Right atrium auricular region (tissue), 2 donors: Measurements from ENCODE around the gene ERC2. TPM values are rescaled to one million over a fixed set of nuclear protein-coding genes. Genes with fewer than 3 reads are reported as not detected.

Experiments
- DNase-seq: peaks from one replicate; pipeline ENCODE4 v3.0.0-alpha.2; 2019; ENCODE audit warnings: low spot score
- H3K27ac ChIP-seq, 2 donors: fragments of 200-600 bp; sonication (generic); 1 replicate in 1 of 2; 2 replicates in 1 of 2; pipeline ENCODE4 v1.5.1; 2016 to 2019
- H3K27me3 ChIP-seq, 2 donors: fragments of 200-600 bp; sonication (generic); one replicate each; pipeline versions ENCODE4 v1.5.1 to v1.6.0; 2017 to 2019
- H3K36me3 ChIP-seq: fragments of 200-600 bp; sonication (generic); one replicate; pipeline ENCODE4 v1.5.1; 2016
- H3K4me1 ChIP-seq, 2 donors: fragments of 200-600 bp; sonication (generic); one replicate each; pipeline versions ENCODE4 v1.5.1 to v1.6.0; 2017 to 2019
- H3K4me3 ChIP-seq, 2 donors: fragments of 200-600 bp; sonication (generic); 1 replicate in 1 of 2; 2 replicates in 1 of 2; pipeline ENCODE4 v1.5.1; 2017 to 2019; ENCODE audit warnings: mild to moderate bottlenecking in 1 of 2, moderate library complexity in 1 of 2
- H3K9me3 ChIP-seq, 2 donors: fragments of 200-600 bp; sonication (generic); one replicate each; pipeline ENCODE4 v1.5.1; 2019
- total RNA-seq, 2 donors: library from RNA; depleted of rRNA; stranded (reverse); fragments of >200 nt; gene quantifications; one replicate each; pipeline ENCODE4 v1.1.0, GENCODE V29; 2016
- TF ChIP-seq, protein P1 (sequence below), 2 donors: fragments of 200-600 bp; sonication (generic); IDR thresholded peaks; one replicate each; pipeline ENCODE4 v1.5.1; 2019; ENCODE audit warnings: antibody characterized with exemption in 2 of 2

Gene ERC2
- total RNA-seq, 2 donors from 2014 or later: 2.9 to 4.0 TPM

- no peaks in the 10 kb centered on the region for H3K9me3 ChIP-seq
- H3K36me3 ChIP-seq: no peaks in the 10 kb centered on the region
- no peaks in the 10 kb centered on the region for H3K27me3 ChIP-seq
- TF ChIP-seq, protein P1, sequence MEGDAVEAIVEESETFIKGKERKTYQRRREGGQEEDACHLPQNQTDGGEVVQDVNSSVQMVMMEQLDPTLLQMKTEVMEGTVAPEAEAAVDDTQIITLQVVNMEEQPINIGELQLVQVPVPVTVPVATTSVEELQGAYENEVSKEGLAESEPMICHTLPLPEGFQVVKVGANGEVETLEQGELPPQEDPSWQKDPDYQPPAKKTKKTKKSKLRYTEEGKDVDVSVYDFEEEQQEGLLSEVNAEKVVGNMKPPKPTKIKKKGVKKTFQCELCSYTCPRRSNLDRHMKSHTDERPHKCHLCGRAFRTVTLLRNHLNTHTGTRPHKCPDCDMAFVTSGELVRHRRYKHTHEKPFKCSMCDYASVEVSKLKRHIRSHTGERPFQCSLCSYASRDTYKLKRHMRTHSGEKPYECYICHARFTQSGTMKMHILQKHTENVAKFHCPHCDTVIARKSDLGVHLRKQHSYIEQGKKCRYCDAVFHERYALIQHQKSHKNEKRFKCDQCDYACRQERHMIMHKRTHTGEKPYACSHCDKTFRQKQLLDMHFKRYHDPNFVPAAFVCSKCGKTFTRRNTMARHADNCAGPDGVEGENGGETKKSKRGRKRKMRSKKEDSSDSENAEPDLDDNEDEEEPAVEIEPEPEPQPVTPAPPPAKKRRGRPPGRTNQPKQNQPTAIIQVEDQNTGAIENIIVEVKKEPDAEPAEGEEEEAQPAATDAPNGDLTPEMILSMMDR (IDR thresholded peaks at IDR 0.05): no peak
- no peak overlapping the region for H3K4me3 ChIP-seq
- H3K27ac ChIP-seq: no peak overlapping the region
- DNase-seq: no peak
- no peaks in the 10 kb centered on the region for H3K4me1 ChIP-seq
Observed at GRCh38 chr3:56135941-56136340, 332.3 kb downstream of the ERC2 start.

- Histone ChIP-seq H3K4me3 (no peak overlapping the region), H3K4me1 (no peaks in the 10 kb centered on the region), H3K9me3 (no peaks in the 10 kb centered on the region), H3K27ac (no peak overlapping the region), H3K27me3 (no peaks in the 10 kb centered on the region), H3K36me3 (no peaks in the 10 kb centered on the region)
- DNase-seq: no peak
- TF ChIP-seq, protein P1 (IDR thresholded peaks at IDR 0.05): no peak
Observed at GRCh38 chr3:56133423-56133822, 334.8 kb downstream of the ERC2 start.

DNA sequence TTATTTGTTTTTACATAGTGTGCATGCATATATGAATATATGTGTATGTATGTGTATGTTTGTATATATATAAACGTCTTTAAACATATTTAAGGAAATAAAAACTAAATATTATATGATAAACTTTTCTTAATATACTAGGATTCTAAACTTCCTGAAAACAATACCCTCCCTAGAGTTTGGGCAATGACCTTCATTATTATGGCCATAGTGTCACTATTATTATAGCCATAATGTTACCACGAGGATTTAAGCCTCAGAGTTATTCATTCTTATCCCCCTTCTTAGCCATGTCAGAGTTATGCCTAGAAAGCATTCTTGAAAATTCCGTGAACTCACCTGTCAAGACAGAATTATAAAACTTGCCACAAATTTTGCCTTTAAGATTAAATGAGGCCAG lies 335.5 kb downstream of the ERC2 start:
- H3K27ac ChIP-seq: no peak overlapping the region
- no peaks in the 10 kb centered on the region for H3K4me1 ChIP-seq
- no peaks in the 10 kb centered on the region for H3K27me3 ChIP-seq
- H3K9me3 ChIP-seq: no peaks in the 10 kb centered on the region
- no peaks in the 10 kb centered on the region for H3K36me3 ChIP-seq
- no peak overlapping the region for H3K4me3 ChIP-seq
- DNase-seq: no peak
- TF ChIP-seq, protein P1 (IDR thresholded peaks at IDR 0.05): no peak

DNA sequence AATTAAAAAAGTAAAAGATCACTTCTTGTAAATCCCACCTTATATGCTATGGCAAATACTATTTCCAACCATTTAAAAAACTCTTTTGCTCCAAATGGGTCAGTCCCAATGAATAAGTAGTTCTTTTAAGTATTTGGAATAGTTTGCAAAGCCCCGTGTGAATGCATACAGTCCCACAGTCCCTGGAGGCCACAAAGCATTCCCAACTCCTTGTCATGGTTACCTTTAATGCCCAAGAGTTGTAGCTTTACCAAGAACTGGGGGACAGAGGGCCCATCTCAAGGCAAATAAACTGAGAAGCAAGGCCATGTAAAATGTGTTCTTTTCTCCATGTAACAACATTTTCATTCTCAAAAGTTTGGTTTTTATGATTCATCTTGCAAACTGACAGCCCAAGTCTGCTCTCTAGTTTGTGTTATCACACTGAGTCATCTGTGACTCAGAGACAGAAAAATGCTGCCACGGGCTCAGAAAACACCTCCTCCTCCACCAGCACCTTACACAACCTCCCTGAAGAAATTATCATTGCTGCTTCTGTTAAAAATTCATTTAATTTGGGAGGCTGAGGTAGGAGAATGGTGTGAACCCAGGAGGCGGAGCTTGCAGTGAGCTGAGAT lies 336.2 kb downstream of the ERC2 start:
- no peaks in the 10 kb centered on the region for H3K9me3 ChIP-seq
- H3K4me3 ChIP-seq: no peak overlapping the region
- no peak for DNase-seq
- no peaks in the 10 kb centered on the region for H3K27me3 ChIP-seq
- no peaks in the 10 kb centered on the region for H3K36me3 ChIP-seq
- TF ChIP-seq, protein P1 (IDR thresholded peaks at IDR 0.05): no peak
- no peak overlapping the region for H3K27ac ChIP-seq
- no peaks in the 10 kb centered on the region for H3K4me1 ChIP-seq

DNA sequence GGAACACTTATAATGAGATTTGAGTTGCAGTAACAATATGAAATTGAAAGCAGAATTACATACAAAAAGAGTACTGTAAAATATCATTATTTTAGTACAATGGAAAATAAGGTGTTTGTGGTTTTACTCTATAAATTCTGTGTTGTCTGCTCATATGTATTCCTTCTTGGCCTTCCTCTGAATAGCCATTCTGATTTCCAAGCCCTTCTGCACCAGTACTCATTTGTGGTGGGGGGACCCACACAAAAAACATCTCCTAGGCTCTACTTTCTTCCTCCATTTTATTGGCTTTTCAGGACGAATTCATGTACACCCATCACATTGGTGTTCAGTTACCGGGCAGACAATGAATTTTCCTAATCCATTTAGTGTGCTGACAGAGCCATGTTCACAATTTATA lies 338.2 kb downstream of the ERC2 start:
- Histone ChIP-seq H3K27ac (no peak overlapping the region), H3K36me3 (no peaks in the 10 kb centered on the region), H3K27me3 (no peaks in the 10 kb centered on the region), H3K4me3 (no peak overlapping the region), H3K4me1 (no peaks in the 10 kb centered on the region), H3K9me3 (no peaks in the 10 kb centered on the region)
- TF ChIP-seq, protein P1 (IDR thresholded peaks at IDR 0.05): no peak
- DNase-seq: no peak

- Histone ChIP-seq H3K9me3 (no peaks in the 10 kb centered on the region), H3K36me3 (no peaks in the 10 kb centered on the region), H3K4me1 (no peaks in the 10 kb centered on the region), H3K4me3 (no peak overlapping the region), H3K27me3 (no peaks in the 10 kb centered on the region), H3K27ac (no peak overlapping the region)
- TF ChIP-seq, protein P1 (IDR thresholded peaks at IDR 0.05): no peak
- DNase-seq: no peak
Observed at GRCh38 chr3:56126632-56127031, 341.6 kb downstream of the ERC2 start.
